ENCODE measurements around the gene RAVER2.

The RAVER2 gene

GRCh38 chr1:64875101-64875500 lies 130.2 kb downstream of the RAVER2 start:
- no peak for FAIRE-seq

GRCh38 chr1:64875606-64876005 lies 130.7 kb downstream of the RAVER2 start:
- no peak for TF ChIP-seq CTCF (IDR thresholded peaks at IDR 0.05; ENCODE audit: insufficient read depth, missing control alignments)
- no peak for DNase-seq (ENCODE audit: insufficient read length, low spot score)
- FAIRE-seq: no peak

More at GRCh38 chr1:64875101-64875500, 130.2 kb downstream of the RAVER2 start:
- no peak for TF ChIP-seq CTCF (IDR thresholded peaks at IDR 0.05; ENCODE audit: insufficient read depth, missing control alignments)
- DNase-seq (ENCODE audit: insufficient read length, low spot score): no peak

- DNase-seq (ENCODE audit: insufficient read length, low spot score) (no peak), FAIRE-seq (no peak)
- no peak for TF ChIP-seq CTCF (IDR thresholded peaks at IDR 0.05; ENCODE audit: insufficient read depth, missing control alignments)
Observed at GRCh38 chr1:64877151-64877550, 132.3 kb downstream of the RAVER2 start.

GRCh38 chr1:64877598-64877997 lies 132.7 kb downstream of the RAVER2 start:
- no peak for DNase-seq (ENCODE audit: insufficient read length, low spot score)
- no peak for TF ChIP-seq CTCF (IDR thresholded peaks at IDR 0.05; ENCODE audit: insufficient read depth, missing control alignments)
- no peak for FAIRE-seq

GRCh38 chr1:64878090-64878489 lies 133.2 kb downstream of the RAVER2 start:
- FAIRE-seq (no peak), DNase-seq (ENCODE audit: insufficient read length, low spot score) (no peak)
- TF ChIP-seq CTCF (IDR thresholded peaks at IDR 0.05; ENCODE audit: insufficient read depth, missing control alignments): no peak

GRCh38 chr1:64878931-64879611 lies 134.2 kb downstream of the RAVER2 start:
- TF ChIP-seq CTCF (IDR thresholded peaks at IDR 0.05; ENCODE audit: insufficient read depth, missing control alignments): no peak
- FAIRE-seq (no peak), DNase-seq (ENCODE audit: insufficient read length, low spot score) (no peak)

GRCh38 chr1:64880449-64880848 lies 135.6 kb downstream of the RAVER2 start:
- no peak for FAIRE-seq
- no peak for DNase-seq (ENCODE audit: insufficient read length, low spot score)
- TF ChIP-seq CTCF (IDR thresholded peaks at IDR 0.05; ENCODE audit: insufficient read depth, missing control alignments): no peak

All from D721Med (cell line).